Measurements from ENCODE around the gene FOXJ1.

DNA sequence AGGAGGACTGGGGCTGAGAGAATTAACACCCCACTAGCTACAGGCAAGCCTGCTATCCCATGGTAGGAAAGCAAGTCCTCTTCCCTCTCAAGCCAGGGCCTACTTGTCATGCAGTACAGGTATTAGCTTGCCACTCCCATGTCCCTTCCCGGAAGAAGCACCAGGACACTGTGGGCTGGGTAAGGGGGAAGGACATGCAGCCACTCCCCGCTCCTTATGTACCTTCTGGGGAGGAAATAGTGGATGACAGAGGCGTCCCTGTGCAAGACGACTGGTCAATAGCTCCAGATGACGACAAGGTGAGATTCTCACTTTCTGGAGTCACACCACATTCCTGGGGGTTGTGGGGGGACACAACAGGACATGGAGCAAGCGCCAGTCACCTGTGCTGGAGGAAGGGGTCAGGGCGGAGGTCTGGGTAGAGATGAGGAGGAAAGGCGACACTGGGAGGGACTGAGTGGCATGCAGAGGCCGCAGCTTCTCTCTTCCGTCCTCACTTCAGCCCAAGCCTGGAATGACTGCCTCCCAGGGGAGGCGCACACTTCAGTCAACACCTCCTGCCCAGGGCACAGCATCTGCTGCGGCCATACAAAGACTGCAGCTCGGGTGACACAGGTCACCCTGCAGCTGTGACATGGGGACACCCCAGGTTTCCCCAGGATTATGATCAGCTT is 15.1 kb upstream of the FOXJ1 start:
- no peak for TF ChIP-seq SUZ12 (IDR thresholded peaks at IDR 0.05; ENCODE audit: extremely low read depth, insufficient read depth, insufficient read length)
- TF ChIP-seq YY1 (IDR thresholded peaks at IDR 0.05; ENCODE audit: insufficient read depth, insufficient read length) = no peak
- no peak for TF ChIP-seq ZNF274 (IDR thresholded peaks at IDR 0.05; ENCODE audit: low read depth, low read length)
